ENCODE measurements around the gene FIP1L1. TPM values are rescaled to one million over a fixed set of nuclear protein-coding genes. Genes with fewer than 3 reads are reported as not detected.

FIP1L1 gene
- total RNA-seq, 2 experiments from 2014 or later, result 79.5 to 80.6 TPM

DNA sequence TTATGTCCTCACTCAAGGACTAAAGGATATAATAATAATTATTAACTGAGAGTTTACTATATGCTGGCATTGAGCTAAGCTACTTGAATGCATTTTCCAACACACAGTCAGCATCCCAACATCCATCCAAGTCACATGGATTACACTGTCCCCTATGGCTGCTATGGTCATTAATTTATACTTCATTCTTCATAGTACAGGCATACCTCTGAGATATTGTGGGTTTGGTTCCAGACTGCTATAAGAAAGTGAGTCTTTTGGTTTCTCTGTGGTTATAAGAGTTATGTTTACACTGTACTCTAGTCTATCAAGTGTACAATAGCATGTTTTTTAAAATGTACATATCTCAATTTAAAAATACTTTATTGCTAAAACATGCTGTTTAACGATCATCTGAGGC is 124.7 kb downstream of the FIP1L1 start:
- CTCF ChIA-PET, result interaction anchor here (1.9 kb wide), 1 partner anchor 11 kb away, joined by 4 read pairs; no protein-coding TSS in a partner anchor

DNA sequence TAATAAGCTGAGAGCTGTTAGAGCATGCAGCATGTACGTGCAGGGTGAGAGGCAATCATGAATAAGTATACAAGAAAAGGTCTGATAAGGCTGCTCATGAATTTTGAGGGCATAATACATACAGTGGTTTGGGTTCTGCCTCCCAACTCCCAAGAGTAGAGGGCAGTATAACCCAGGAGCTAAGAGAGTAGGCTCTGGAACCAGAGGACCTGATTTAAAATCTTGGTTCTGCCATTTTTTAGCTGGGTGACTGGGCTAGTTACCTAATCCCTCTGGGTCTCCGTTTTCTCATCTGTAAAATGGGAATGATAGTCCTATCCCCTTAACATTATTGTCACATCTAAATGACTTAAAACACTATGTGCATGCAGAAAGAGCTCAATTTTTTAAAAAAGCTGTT is 128.5 kb downstream of the FIP1L1 start:
- CTCF ChIA-PET, result no interaction called here
- DNase-seq (no peak), ATAC-seq (no peak)
- peaks cover 18% of the 10 kb centered on the region for H3K27me3 Mint-ChIP-seq
- H3K4me1 Mint-ChIP-seq, result no peaks in the 10 kb centered on the region
- H3K9me3 Mint-ChIP-seq (ENCODE audit: low read depth), result no peaks in the 10 kb centered on the region
- H3K4me3 Mint-ChIP-seq, result no peak overlapping the region
- H3K36me3 Mint-ChIP-seq, result no peaks in the 10 kb centered on the region
- H3K27ac Mint-ChIP-seq, result no peak overlapping the region

More for the DNA sequence above, 124.7 kb downstream of the FIP1L1 start:
- no peak overlapping the region for H3K27ac Mint-ChIP-seq
- H3K27me3 Mint-ChIP-seq, result peaks cover 5% of the 10 kb centered on the region
- H3K4me1 Mint-ChIP-seq, result no peaks in the 10 kb centered on the region
- no peak for DNase-seq
- H3K9me3 Mint-ChIP-seq (ENCODE audit: low read depth), result no peaks in the 10 kb centered on the region
- ATAC-seq, result no peak
- H3K4me3 Mint-ChIP-seq, result no peak overlapping the region
- H3K36me3 Mint-ChIP-seq, result no peaks in the 10 kb centered on the region

DNA sequence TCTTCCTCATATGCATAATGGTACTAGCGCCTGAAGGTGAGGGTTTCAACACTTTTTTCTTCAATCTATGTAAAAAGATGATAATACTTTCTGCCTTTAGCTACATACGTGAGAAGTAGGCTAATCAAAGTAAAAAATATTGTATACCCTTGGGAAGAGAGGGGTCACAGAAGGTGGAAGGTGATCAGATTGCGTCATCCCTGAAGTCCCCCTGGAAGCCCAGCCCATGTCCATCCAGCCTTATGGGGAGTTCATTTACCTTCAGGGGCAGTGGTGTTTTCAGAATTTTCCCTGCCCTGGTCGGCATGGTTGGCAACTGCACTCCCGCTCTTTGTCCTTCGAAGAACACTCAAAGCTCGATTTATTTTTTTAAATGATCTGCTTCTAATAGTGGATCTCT is 129.6 kb downstream of the FIP1L1 start:
- Mint-ChIP-seq H3K27me3 (peaks cover 22% of the 10 kb centered on the region), H3K4me3 (no peak overlapping the region), H3K9me3 (ENCODE audit: low read depth) (no peaks in the 10 kb centered on the region), H3K4me1 (no peaks in the 10 kb centered on the region), H3K27ac (no peak overlapping the region), H3K36me3 (no peaks in the 10 kb centered on the region)
- CTCF ChIA-PET, result no interaction called here
- ATAC-seq, result no peak
- DNase-seq, result no peak

DNA sequence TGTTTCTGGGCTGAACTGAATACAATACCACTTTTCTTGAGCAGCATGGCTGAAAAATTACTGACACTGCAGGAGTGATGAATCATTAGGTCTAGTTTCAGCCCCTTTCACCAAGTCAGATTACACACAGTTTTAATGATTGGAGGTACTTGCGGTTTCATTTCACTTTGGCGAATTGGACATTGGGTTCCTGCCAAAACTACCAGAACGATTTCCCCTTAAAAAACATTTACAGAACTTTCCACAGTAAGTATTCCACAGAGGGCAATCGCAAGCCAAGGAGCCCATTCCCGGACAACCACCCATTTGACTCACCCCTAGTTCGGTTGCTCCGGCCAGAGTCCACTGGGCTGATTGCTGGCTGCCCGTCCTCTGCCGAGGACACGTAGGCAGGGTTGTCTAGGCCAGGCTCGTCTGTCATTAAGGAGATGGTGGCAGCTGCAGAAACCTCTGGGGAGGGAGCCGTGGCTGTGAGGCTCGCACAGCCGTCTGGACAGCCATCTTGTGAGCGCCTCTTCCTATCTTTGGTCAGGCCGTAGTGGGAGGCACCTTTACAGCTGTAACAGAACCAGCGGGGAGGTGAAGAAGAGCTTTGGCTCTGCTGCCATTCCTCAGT is 130.3 kb downstream of the FIP1L1 start:
- H3K36me3 Mint-ChIP-seq, result no peaks in the 10 kb centered on the region
- CTCF ChIA-PET, result no interaction called here

DNA sequence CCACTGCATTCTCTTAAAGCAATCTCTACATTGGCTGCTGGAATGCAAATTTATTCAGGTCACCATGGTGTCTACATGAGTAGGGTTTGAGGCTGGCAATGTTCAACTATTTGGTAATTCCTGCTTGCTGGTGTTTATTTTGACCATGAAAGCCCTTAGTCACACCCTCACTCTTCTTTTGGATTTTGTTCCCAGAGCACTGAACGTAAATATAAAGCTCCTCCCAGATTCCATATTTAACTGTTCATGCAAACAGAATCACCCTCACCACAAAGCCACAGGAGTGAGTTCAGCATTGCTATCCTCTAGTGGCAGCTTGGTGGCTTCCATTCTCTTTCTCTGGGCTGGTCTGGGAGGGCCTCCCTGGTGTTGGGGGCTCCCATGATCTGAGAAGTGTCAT is 131.0 kb downstream of the FIP1L1 start:
- H3K27ac Mint-ChIP-seq, result no peak overlapping the region
- ATAC-seq (no peak), DNase-seq (no peak)
- no peaks in the 10 kb centered on the region for H3K36me3 Mint-ChIP-seq
- peaks cover 26% of the 10 kb centered on the region for H3K27me3 Mint-ChIP-seq
- H3K4me3 Mint-ChIP-seq, result no peak overlapping the region
- no peaks in the 10 kb centered on the region for H3K4me1 Mint-ChIP-seq
- CTCF ChIA-PET, result interaction anchor here (1.0 kb wide), 1 partner anchor 28 kb away, joined by 3 read pairs; no protein-coding TSS in a partner anchor
- no peaks in the 10 kb centered on the region for H3K9me3 Mint-ChIP-seq (ENCODE audit: low read depth)

More for the DNA sequence above, 130.3 kb downstream of the FIP1L1 start:
- Mint-ChIP-seq H3K4me3 (no peak overlapping the region), H3K4me1 (no peaks in the 10 kb centered on the region), H3K27ac (no peak overlapping the region), H3K9me3 (ENCODE audit: low read depth) (no peaks in the 10 kb centered on the region), H3K27me3 (peaks cover 22% of the 10 kb centered on the region)
- no peak for ATAC-seq
- DNase-seq, result no peak

DNA sequence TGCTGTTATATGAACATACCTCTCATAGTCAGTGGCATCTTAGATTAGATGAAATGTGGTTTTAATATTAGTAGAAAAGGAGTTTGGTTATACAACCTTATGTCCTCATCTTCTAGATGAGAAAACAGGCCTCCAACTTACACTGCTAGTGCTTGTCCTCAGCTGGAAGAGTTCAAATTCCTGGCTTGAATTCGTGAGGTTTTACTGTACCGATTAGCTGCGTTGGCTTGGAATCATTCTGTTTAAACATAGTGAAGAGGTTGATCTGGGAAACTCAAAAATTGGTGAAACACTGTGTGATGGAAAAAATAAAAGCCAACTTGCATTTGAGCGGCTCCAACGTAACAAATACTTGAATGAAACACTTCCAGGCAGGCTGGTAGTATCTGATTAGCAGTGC is 132.9 kb downstream of the FIP1L1 start:
- Mint-ChIP-seq H3K4me1 (no peaks in the 10 kb centered on the region), H3K4me3 (no peak overlapping the region), H3K9me3 (ENCODE audit: low read depth) (no peaks in the 10 kb centered on the region), H3K27me3 (peaks cover 27% of the 10 kb centered on the region), H3K27ac (no peak overlapping the region), H3K36me3 (no peaks in the 10 kb centered on the region)
- DNase-seq, result no peak
- no peak for ATAC-seq
- CTCF ChIA-PET, result no interaction called here

Other genes starting within 250 kb of the FIP1L1 start
- gene SCFD2, start 11.6 kb upstream of the FIP1L1 start, total RNA-seq, result 10 to 100 TPM; 28.3 to 30.9 TPM
- not detected for gene LNX1, start 213.8 kb downstream of the FIP1L1 start, total RNA-seq